Fibroblast of the aortic adventitia (primary cell): ENCODE data around the gene LMX1B. TPM values are rescaled to one million over a fixed set of nuclear protein-coding genes. Genes with fewer than 3 reads are reported as not detected.

ENCODE experiments used
- DNase-seq: peaks from one replicate; pipeline ENCODE4 v3.0.0-alpha.2; 2010; ENCODE audit warnings: low read depth
- H3K4me3 ChIP-seq: 2 replicates; pipeline ENCODE4 v1.5.1; 2011; ENCODE audit warnings: low read depth, mild to moderate bottlenecking, control low read depth, low read length, moderate library complexity
- total RNA-seq: library from RNA; depleted of rRNA; stranded (reverse); fragments of >200 nt; gene quantifications from 2 replicates; pipeline ENCODE4 v1.2.3, GENCODE V29; 2012; ENCODE audit warnings: low replicate concordance
- TF ChIP-seq, protein P1 (sequence below): IDR thresholded peaks from 2 replicates; pipeline ENCODE4 v1.5.1; 2011; ENCODE audit warnings: mild to moderate bottlenecking, low read length, control low read depth, inconsistent platforms; ENCODE audit not compliant: insufficient read depth

LMX1B gene
- total RNA-seq, 1 donor, result not detected

DNA sequence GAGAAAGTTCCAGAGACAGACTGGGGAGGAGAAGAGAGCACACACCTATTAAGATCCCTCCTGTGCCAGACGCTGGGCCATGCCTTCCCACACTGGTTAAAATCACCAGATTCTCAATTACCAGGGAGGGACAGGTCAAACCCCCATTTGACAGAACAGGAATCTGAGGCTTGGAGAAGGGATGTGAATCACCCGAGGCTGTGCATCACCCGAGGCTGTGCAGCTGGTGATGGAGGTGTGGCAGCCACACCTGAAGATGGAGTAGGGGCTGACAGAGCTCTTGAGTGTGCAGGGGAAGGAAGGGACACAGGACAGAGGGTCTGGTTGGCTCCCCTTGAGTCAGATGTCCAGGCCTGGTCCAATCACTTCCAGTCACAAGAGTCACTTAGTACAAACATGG, 70.6 kb downstream of the LMX1B start:
- TF ChIP-seq, protein P1, sequence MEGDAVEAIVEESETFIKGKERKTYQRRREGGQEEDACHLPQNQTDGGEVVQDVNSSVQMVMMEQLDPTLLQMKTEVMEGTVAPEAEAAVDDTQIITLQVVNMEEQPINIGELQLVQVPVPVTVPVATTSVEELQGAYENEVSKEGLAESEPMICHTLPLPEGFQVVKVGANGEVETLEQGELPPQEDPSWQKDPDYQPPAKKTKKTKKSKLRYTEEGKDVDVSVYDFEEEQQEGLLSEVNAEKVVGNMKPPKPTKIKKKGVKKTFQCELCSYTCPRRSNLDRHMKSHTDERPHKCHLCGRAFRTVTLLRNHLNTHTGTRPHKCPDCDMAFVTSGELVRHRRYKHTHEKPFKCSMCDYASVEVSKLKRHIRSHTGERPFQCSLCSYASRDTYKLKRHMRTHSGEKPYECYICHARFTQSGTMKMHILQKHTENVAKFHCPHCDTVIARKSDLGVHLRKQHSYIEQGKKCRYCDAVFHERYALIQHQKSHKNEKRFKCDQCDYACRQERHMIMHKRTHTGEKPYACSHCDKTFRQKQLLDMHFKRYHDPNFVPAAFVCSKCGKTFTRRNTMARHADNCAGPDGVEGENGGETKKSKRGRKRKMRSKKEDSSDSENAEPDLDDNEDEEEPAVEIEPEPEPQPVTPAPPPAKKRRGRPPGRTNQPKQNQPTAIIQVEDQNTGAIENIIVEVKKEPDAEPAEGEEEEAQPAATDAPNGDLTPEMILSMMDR, result no peak
- no peak for DNase-seq

DNA sequence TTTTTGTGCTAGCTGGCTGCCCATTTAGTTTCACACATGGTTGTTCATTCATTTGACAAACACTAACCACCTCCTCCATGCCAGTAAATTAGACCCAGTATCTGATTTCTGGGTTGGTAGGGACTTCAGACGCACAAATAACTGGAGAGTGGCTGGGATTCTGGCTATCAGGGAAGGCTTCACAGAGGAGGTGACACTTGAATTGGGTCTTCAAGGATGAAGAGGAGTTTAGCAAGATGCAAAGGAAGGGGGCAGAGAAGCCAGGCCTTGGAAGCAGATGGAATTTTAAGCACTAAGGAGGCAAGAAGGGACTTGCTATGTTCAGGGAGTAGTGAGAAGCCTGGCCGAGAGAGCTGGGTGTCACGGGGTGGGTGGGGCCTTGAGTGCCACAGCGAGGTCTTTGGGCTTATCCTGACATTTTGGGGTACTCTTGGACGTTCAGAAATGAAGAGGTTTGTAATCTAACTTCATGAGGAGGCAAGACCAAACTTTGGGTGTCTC, 71.3 kb downstream of the LMX1B start:
- TF ChIP-seq, protein P1, result no peak
- H3K4me3 ChIP-seq, result no peak overlapping the region
- no peak for DNase-seq

More for the DNA sequence above, 70.6 kb downstream of the LMX1B start:
- no peak overlapping the region for H3K4me3 ChIP-seq

DNA sequence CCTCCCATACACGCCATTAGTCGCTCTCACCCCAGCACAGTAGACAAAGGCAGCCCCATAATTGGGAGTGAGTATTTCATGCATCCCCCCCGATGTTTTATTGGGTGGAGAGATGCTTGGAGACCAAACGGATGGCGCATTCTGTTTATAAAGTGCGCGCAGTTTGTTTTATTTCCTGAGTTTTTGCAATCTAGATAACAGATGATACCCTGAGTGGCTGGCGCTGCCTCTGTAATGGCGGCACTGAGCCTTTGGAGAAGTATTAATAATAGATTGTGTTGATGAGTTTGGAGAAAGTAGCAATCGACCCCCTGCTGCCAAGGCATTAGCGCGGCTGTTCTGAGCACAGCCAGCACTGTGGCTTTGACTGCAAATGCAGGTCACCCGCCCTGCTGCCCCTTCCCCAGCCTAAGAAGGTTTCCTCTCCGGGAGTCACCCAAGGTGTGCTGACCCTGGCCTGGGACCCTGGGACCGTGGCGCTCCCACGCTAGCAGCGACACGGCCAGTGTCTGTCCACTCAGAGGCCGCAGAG, 74.3 kb downstream of the LMX1B start:
- no peak overlapping the region for H3K4me3 ChIP-seq
- DNase-seq, result no peak
- TF ChIP-seq, protein P1, result no peak

DNA sequence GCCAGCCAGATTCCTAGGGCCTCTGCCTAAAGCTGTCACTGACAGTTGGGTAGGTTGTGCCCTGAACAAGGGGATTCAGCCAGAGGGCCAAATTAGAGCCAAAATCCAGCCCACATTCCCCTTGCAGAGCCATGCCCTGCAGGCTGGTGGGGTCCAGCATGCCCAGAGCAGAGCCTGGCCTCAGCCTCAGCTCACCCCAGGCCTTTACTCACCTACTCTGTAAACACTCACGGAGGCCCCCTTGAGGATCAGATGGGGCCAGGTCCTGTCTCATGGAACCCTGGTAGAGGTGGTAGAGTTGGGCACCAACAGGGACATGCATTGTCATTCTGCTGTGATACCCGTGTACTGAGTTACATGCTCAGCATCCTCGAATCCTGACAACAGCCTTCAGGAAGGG, 74.9 kb downstream of the LMX1B start:
- no peak for DNase-seq
- TF ChIP-seq, protein P1, result no peak
- no peak overlapping the region for H3K4me3 ChIP-seq

DNA sequence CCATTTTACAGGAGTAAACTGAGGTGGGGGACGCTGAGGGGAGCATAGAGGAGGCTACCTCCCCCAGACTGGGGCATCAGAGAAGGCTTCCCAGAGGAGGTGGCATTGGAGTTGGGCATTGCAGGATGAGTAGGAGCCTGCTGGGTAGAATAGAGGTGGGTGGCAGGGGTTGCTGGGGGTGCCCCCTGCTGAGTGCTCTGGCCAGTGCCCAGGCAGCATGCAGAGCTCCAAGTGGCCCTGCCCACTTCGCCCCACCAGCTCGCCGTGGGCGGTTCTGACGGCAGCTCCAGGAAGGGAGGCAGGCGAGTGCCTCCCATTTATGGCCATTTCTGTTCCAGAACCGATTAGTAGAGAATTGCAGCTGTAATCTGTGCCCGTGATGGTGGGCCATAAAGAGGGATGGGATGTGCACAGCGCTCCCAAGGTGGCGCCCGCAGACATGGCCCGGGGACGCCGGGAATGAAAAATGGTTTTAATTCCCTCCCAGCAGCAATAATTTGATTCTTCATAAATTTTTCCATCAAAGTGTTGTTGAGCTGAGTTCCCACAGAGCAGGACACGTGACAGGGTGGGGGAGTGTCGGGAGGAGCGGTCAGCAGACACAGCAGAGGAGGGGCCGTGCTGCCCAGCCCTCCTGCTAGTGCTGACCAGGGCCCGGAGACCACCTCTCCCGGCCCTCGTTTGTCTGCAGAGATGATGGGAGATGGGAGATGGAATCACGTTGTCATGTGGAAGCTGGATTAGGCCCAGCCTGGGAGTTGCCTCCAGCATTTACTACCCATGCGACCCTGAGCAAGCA, 75.5 kb downstream of the LMX1B start:
- TF ChIP-seq, protein P1, result no peak
- H3K4me3 ChIP-seq, result no peak overlapping the region
- no peak for DNase-seq

DNA sequence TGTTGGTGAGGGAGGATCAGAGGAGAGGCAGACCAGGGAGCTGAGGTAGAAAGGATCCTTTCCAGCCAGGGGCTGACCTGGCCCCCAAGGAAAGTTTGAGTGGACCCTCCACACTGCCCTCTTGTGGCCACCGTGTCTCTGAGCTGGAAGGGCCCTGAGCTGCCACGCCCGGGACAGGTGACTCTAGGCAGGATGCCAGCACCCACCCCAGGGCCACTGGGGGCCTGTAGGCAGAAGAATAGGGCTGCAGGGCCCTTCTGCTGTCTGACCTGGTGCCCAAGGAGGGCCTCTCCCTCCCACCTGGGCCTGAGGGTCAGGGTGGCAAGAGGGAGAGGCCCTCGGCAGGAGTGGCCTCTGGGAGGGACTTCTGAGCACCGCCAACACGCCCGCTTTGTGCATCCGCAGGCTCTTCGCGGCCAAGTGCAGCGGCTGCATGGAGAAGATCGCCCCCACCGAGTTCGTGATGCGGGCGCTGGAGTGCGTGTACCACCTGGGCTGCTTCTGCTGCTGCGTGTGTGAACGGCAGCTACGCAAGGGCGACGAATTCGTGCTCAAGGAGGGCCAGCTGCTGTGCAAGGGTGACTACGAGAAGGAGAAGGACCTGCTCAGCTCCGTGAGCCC, 76.8 kb downstream of the LMX1B start:
- TF ChIP-seq, protein P1, result peak; percentile 46
- no peak for DNase-seq
- H3K4me3 ChIP-seq, result no peak overlapping the region
